AG04450 (cell line): ENCODE data around the gene MTAP. TPM values are rescaled to one million over a fixed set of nuclear protein-coding genes. Genes with fewer than 3 reads are reported as not detected.

Experiments used
- CTCF ChIA-PET: fragments of 300-600, 350-600 bp; formaldehyde crosslinking; extraction: SDS; loops from one replicate; lab custom pipeline; 2022; ENCODE audit warnings: antibody characterized with exemption, inconsistent platforms; lab: Charles Lee
- POLR2A ChIA-PET: fragments of 350-600 bp; formaldehyde crosslinking; extraction: SDS; loops from one replicate; lab custom pipeline; 2021; ENCODE audit warnings: antibody characterized with exemption, inconsistent platforms; lab: Yijun Ruan, JAX
- DNase-seq: peaks from one replicate; pipeline ENCODE4 v3.0.0-alpha.2; 2011; ENCODE audit warnings: low read depth, low spot score
- H3K27ac ChIP-seq: one replicate; pipeline ENCODE4 v1.5.1; 2012; ENCODE audit warnings: low read depth, low read length, control low read depth
- H3K27me3 ChIP-seq: one replicate; pipeline ENCODE4 v1.6.0; 2012; ENCODE audit warnings: low read length; ENCODE audit not compliant: control insufficient read depth, insufficient read depth
- H3K4me3 ChIP-seq: 2 replicates; pipeline ENCODE4 v1.5.1; 2011; ENCODE audit warnings: mild to moderate bottlenecking, low read depth, low read length, control low read depth
- H3K9me3 ChIP-seq: 2 replicates; pipeline ENCODE4 v1.5.1; 2012; ENCODE audit warnings: low read length; ENCODE audit not compliant: control insufficient read depth, insufficient read depth
- polyA plus RNA-seq: library from polyadenylated mRNA; depleted of rRNA; stranded (reverse); fragments of >200 nt; gene quantifications from 2 replicates; pipeline ENCODE4 v1.2.3, GENCODE V29; 2011
- TF ChIP-seq, protein P1 (sequence below): IDR thresholded peaks from 2 replicates; pipeline ENCODE4 v1.5.1; 2011; ENCODE audit warnings: low read depth, low read length, control low read depth, inconsistent platforms

MTAP gene
- polyA plus RNA-seq, 1 experiment = 26.1 TPM

DNA sequence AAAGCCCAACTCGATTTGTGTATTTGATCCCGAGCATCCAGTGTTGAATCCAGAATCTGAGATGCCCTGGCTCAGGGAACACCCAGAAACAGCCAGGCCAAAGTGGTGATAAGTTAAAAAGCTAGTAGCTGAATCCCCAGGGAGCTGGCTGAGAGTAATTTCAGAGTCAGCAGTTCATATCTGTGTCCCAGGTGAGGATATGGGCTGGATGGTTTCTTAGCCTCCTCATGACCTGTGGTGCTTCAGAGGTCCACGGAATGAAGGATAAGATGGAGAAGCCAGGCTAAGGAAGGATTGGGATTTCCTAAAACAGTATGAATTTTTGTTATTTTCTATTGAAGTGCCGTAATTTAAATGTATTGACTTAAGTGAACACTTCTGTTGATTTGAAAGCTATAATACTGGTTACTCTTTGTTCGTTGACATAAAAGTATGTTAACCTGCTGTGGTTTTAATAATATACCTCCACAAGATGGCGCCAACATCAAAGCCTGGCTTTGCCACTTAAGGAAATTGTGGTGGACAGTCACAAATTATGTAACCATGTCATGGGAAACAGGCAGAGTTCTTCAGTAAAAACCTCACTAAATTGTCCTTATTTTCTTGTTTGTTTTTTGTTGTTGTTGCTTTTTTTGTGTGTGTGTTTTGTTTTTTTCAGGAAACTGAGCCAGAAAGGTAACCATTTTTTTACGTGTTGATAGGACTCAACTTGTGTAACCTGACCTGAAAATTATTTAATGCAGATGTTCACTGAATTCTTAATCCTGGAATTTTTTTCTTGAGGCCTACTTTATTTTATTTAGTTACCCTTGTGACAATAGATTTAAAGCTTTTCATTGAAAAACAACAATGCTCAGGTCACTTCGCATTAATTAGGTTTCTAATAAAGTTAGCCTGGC is 11.4 kb downstream of the MTAP start:
- ChIA-PET CTCF (interaction anchor here (0.6 to 12.8 kb wide), 69 partner anchors 9 to 694 kb away, joined by 3 to 235 read pairs (median 5); partner anchors contain the start of genes CDKN2A, CDKN2B and CDKN2B-AS1), POLR2A (interaction anchor here (1.0 kb wide), 1 partner anchor 195 kb away, joined by 4 read pairs; the partner anchor contains the start of gene CDKN2B)
- Histone ChIP-seq H3K27me3 (no peaks in the 10 kb centered on the region), H3K27ac (no peak overlapping the region), H3K4me3 (no peak overlapping the region), H3K9me3 (no peaks in the 10 kb centered on the region)
- TF ChIP-seq, protein P1, sequence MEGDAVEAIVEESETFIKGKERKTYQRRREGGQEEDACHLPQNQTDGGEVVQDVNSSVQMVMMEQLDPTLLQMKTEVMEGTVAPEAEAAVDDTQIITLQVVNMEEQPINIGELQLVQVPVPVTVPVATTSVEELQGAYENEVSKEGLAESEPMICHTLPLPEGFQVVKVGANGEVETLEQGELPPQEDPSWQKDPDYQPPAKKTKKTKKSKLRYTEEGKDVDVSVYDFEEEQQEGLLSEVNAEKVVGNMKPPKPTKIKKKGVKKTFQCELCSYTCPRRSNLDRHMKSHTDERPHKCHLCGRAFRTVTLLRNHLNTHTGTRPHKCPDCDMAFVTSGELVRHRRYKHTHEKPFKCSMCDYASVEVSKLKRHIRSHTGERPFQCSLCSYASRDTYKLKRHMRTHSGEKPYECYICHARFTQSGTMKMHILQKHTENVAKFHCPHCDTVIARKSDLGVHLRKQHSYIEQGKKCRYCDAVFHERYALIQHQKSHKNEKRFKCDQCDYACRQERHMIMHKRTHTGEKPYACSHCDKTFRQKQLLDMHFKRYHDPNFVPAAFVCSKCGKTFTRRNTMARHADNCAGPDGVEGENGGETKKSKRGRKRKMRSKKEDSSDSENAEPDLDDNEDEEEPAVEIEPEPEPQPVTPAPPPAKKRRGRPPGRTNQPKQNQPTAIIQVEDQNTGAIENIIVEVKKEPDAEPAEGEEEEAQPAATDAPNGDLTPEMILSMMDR = peak; percentile 80
- DNase-seq = peak; percentile 68

GRCh38 chr9:21815643-21816042 is 13.2 kb downstream of the MTAP start:
- DNase-seq = no peak
- Histone ChIP-seq H3K4me3 (no peak overlapping the region), H3K9me3 (no peaks in the 10 kb centered on the region), H3K27ac (no peak overlapping the region), H3K27me3 (no peaks in the 10 kb centered on the region)
- ChIA-PET POLR2A (no interaction called here), CTCF (interaction anchor here (0.6 to 12.8 kb wide), 3 partner anchors 192 to 637 kb away, joined by 3 to 235 read pairs (median 192); partner anchors contain the start of gene CDKN2B)
- TF ChIP-seq, protein P1 = no peak

GRCh38 chr9:21817176-21817575 is 14.7 kb downstream of the MTAP start:
- no peak overlapping the region for H3K27ac ChIP-seq

GRCh38 chr9:21825637-21826036 is 23.2 kb downstream of the MTAP start:
- no peak for DNase-seq
- H3K4me3 ChIP-seq = no peak overlapping the region
- H3K27me3 ChIP-seq = no peaks in the 10 kb centered on the region
- ChIA-PET POLR2A (no interaction called here), CTCF (interaction anchor here (1.0 to 1.2 kb wide), 2 partner anchors 12 to 413 kb away, joined by 3 to 4 read pairs; no protein-coding TSS in a partner anchor)
- H3K9me3 ChIP-seq = peaks cover 4% of the 10 kb centered on the region
- no peak overlapping the region for H3K27ac ChIP-seq
- TF ChIP-seq, protein P1 = no peak

More at GRCh38 chr9:21817176-21817575, 14.7 kb downstream of the MTAP start:
- Histone ChIP-seq H3K27me3 (no peaks in the 10 kb centered on the region), H3K4me3 (no peak overlapping the region), H3K9me3 (no peaks in the 10 kb centered on the region)
- CTCF ChIA-PET = interaction anchor here (0.9 to 12.8 kb wide), 4 partner anchors 149 to 424 kb away, joined by 3 to 235 read pairs (median 98); partner anchors contain the start of gene CDKN2B
- DNase-seq = no peak
- TF ChIP-seq, protein P1 = no peak
- POLR2A ChIA-PET = no interaction called here
